Measurements from ENCODE around the gene RNPS1. TPM values are rescaled to one million over a fixed set of nuclear protein-coding genes. Genes with fewer than 3 reads are reported as not detected.
A peak's percentile ranks its signal among the peaks of the same experiment; 100 is the strongest.

Gene RNPS1
- polyA plus RNA-seq, 1 of the 3 experiments (the other 2 are of a cell fraction) = 277 TPM

DNA sequence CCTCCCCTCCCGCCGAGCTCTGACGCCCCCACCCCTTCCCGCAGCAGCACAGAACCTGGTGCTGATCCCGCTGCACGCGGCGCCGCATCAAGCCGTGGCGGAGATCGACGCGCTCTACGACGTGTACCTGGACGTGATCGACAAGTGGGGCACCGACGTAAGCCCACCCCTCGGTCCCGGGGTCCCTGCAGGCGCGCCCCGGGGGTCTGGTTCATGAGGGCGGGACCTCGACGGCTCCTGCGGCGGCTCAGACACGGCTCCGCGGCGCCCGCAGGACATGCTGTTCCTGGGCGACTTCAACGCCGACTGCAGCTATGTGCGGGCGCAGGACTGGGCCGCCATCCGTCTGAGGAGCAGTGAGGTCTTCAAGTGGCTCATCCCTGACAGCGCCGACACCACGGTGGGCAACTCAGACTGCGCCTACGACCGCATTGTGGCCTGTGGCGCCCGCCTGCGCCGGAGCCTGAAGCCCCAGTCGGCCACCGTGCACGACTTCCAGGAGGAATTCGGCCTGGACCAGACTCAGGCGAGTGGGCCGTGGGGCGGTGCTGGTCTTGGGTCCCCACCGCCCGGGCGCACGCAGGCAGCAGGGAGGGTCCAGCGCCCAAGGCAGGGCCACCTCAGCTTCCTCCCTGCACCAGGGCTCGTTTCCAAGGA, 30.3 kb downstream of the RNPS1 start:
- CTCF ChIA-PET = no interaction called here
- H3K4me1 ChIP-seq (ENCODE audit: control insufficient read depth in 1 of 2, insufficient read depth in 2 of 2, low read depth in 1 of 2, low read length in 1 of 2) = peaks cover 0 to 3% of the 10 kb centered on the region in 2 experiments; a peak in 1 of 4 replicates

More for the DNA sequence above, 30.3 kb downstream of the RNPS1 start:
- H3K79me2 ChIP-seq (ENCODE audit: insufficient read depth) = no peaks in the 10 kb centered on the region
- H3K9ac ChIP-seq = no peak overlapping the region
- H3K4me2 ChIP-seq = no peak overlapping the region
- no peak overlapping the region for H3K27ac ChIP-seq (ENCODE audit: low read depth in 2 of 2, low read length in 1 of 2)
- no peak overlapping the region for H3K4me3 ChIP-seq (ENCODE audit: low read depth in 2 of 2, low read length in 1 of 2)
- POLR2A ChIA-PET = interaction anchor here (1.9 kb wide), 1 partner anchor 14 kb away, joined by 5 read pairs; the partner anchor contains the start of gene ECI1
- peaks cover 5 to 39% of the 10 kb centered on the region in 2 experiments for H3K36me3 ChIP-seq (replicated peaks in 1 of 2; ENCODE audit: control insufficient read depth in 1 of 2, insufficient read depth in 2 of 2, low read length in 1 of 2)
- H3K9me2 ChIP-seq = no peaks in the 10 kb centered on the region
- H3K9me3 ChIP-seq = no peaks in the 10 kb centered on the region
- H2AFZ ChIP-seq (ENCODE audit: low read depth) = no peak overlapping the region
- peak; percentile 38 for DNase-seq
- no peak for TF ChIP-seq FOSL2 (IDR thresholded peaks at IDR 0.05; ENCODE audit: borderline replicate concordance, low read depth)
- no peak for TF ChIP-seq POLR2AphosphoS5 (IDR thresholded peaks at IDR 0.05; ENCODE audit: low read depth, low read length)
- TF ChIP-seq SIN3A (IDR thresholded peaks at IDR 0.05; ENCODE audit: borderline replicate concordance, low read depth, low read length) = no peak
- no peak for TF ChIP-seq NFIC (IDR thresholded peaks at IDR 0.05; ENCODE audit: borderline replicate concordance)
- TF ChIP-seq NRF1 (IDR thresholded peaks at IDR 0.05; ENCODE audit: low read depth, low read length) = no peak
- TF ChIP-seq RXRA (IDR thresholded peaks at IDR 0.05; ENCODE audit: borderline replicate concordance, low read depth) = no peak
- TF ChIP-seq GATA2 (CRISPR knock-in tag; IDR thresholded peaks at IDR 0.05) = no peak
- no peak for TF ChIP-seq JUND (IDR thresholded peaks at IDR 0.05)
- TF ChIP-seq TEAD4 (IDR thresholded peaks at IDR 0.05; ENCODE audit: borderline replicate concordance, insufficient read depth) = no peak
- TF ChIP-seq RFX5 (IDR thresholded peaks at IDR 0.05; ENCODE audit: low read length) = no peak
- TF ChIP-seq USF2 (IDR thresholded peaks at IDR 0.05; ENCODE audit: borderline replicate concordance, low read depth, low read length) = no peak
- no peak for TF ChIP-seq FOXJ3 (CRISPR knock-in tag; IDR thresholded peaks at IDR 0.05)
- TF ChIP-seq, protein P1, sequence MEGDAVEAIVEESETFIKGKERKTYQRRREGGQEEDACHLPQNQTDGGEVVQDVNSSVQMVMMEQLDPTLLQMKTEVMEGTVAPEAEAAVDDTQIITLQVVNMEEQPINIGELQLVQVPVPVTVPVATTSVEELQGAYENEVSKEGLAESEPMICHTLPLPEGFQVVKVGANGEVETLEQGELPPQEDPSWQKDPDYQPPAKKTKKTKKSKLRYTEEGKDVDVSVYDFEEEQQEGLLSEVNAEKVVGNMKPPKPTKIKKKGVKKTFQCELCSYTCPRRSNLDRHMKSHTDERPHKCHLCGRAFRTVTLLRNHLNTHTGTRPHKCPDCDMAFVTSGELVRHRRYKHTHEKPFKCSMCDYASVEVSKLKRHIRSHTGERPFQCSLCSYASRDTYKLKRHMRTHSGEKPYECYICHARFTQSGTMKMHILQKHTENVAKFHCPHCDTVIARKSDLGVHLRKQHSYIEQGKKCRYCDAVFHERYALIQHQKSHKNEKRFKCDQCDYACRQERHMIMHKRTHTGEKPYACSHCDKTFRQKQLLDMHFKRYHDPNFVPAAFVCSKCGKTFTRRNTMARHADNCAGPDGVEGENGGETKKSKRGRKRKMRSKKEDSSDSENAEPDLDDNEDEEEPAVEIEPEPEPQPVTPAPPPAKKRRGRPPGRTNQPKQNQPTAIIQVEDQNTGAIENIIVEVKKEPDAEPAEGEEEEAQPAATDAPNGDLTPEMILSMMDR (IDR thresholded peaks at IDR 0.05) = no peak
- no peak for TF ChIP-seq EZH2phosphoT487 (IDR thresholded peaks at IDR 0.05; ENCODE audit: borderline replicate concordance, low read depth)
- TF ChIP-seq, protein P2, sequence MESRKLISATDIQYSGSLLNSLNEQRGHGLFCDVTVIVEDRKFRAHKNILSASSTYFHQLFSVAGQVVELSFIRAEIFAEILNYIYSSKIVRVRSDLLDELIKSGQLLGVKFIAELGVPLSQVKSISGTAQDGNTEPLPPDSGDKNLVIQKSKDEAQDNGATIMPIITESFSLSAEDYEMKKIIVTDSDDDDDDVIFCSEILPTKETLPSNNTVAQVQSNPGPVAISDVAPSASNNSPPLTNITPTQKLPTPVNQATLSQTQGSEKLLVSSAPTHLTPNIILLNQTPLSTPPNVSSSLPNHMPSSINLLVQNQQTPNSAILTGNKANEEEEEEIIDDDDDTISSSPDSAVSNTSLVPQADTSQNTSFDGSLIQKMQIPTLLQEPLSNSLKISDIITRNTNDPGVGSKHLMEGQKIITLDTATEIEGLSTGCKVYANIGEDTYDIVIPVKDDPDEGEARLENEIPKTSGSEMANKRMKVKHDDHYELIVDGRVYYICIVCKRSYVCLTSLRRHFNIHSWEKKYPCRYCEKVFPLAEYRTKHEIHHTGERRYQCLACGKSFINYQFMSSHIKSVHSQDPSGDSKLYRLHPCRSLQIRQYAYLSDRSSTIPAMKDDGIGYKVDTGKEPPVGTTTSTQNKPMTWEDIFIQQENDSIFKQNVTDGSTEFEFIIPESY (IDR thresholded peaks at IDR 0.05; ENCODE audit: borderline replicate concordance, low read depth) = no peak
- no peak for TF ChIP-seq SMC3 (IDR thresholded peaks at IDR 0.05; ENCODE audit: low read depth, low read length)
- no peak for TF ChIP-seq CHD2 (IDR thresholded peaks at IDR 0.05; ENCODE audit: low read length, partially characterized antibody)
- TF ChIP-seq GABPA (IDR thresholded peaks at IDR 0.05; ENCODE audit: low read depth) = no peak
- TF ChIP-seq, protein P3, sequence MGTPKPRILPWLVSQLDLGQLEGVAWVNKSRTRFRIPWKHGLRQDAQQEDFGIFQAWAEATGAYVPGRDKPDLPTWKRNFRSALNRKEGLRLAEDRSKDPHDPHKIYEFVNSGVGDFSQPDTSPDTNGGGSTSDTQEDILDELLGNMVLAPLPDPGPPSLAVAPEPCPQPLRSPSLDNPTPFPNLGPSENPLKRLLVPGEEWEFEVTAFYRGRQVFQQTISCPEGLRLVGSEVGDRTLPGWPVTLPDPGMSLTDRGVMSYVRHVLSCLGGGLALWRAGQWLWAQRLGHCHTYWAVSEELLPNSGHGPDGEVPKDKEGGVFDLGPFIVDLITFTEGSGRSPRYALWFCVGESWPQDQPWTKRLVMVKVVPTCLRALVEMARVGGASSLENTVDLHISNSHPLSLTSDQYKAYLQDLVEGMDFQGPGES (IDR thresholded peaks at IDR 0.05; ENCODE audit: low read depth, low read length) = no peak
- 93% methylated on average over 39 of the region's 65 CpGs for WGBS (ENCODE audit: low lambda C conversion rate)
- no peaks in the 10 kb centered on the region for H3K27me3 ChIP-seq (ENCODE audit: insufficient read depth)
- H4K20me1 ChIP-seq (ENCODE audit: insufficient read depth) = no peaks in the 10 kb centered on the region
- peaks cover 10% of the 10 kb centered on the region for H3F3A ChIP-seq (replicated peaks; ENCODE audit: insufficient read depth)

All from SK-N-SH (cell line).